ENCODE measurements around the gene ELK4. TPM values are rescaled to one million over a fixed set of nuclear protein-coding genes. Genes with fewer than 3 reads are reported as not detected.

The ELK4 gene
- total and polyA plus RNA-seq, 2 experiments from 2014 or later, result 5.1 to 19.7 TPM

GRCh38 chr1:205582471-205583291 lies 49.1 kb downstream of the ELK4 start:
- H3K27me3 ChIP-seq (ENCODE audit: insufficient read depth), result no peaks in the 10 kb centered on the region
- H3K4me1 Mint-ChIP-seq, result peaks cover 15% of the 10 kb centered on the region
- H2AFZ ChIP-seq, result no peak overlapping the region
- DNase-seq (ENCODE audit: low spot score) (no peak), ATAC-seq (no peak)
- H3K9me3 Mint-ChIP-seq, result no peaks in the 10 kb centered on the region
- H3K9me2 ChIP-seq (ENCODE audit: insufficient read depth), result no peaks in the 10 kb centered on the region
- no peak overlapping the region for H3K27ac ChIP-seq (ENCODE audit: low read depth)
- H3K36me3 Mint-ChIP-seq (ENCODE audit: low read depth), result no peaks in the 10 kb centered on the region
- no peak overlapping the region for H3K4me3 Mint-ChIP-seq
- H3K36me3 ChIP-seq (ENCODE audit: insufficient read depth), result no peaks in the 10 kb centered on the region
- H3K4me1 ChIP-seq (ENCODE audit: insufficient read depth), result no peaks in the 10 kb centered on the region
- H3K27ac Mint-ChIP-seq, result no peak overlapping the region
- H3K79me2 ChIP-seq (replicated peaks; ENCODE audit: insufficient read depth), result no peaks in the 10 kb centered on the region
- H3K4me3 ChIP-seq, result no peak overlapping the region
- TF ChIP-seq JUNB (IDR thresholded peaks at IDR 0.05; ENCODE audit: unreplicated experiment) (no peak), STAT1 (IDR thresholded peaks at IDR 0.05; ENCODE audit: unreplicated experiment) (no peak), CREB1 (CRISPR knock-in tag; IDR thresholded peaks at IDR 0.05; ENCODE audit: low read depth) (no peak), ZNF331 (CRISPR knock-in tag; IDR thresholded peaks at IDR 0.05; ENCODE audit: low read depth) (no peak), ZNF462 (CRISPR knock-in tag; IDR thresholded peaks at IDR 0.05) (no peak), EZH2 (IDR thresholded peaks at IDR 0.05; ENCODE audit: low read depth, unreplicated experiment) (no peak), EZH2phosphoT487 (IDR thresholded peaks at IDR 0.05; ENCODE audit: unreplicated experiment) (no peak)
- H4K20me1 ChIP-seq (replicated peaks; ENCODE audit: insufficient read depth), result no peaks in the 10 kb centered on the region
- peaks cover 8% of the 10 kb centered on the region for H3K27me3 Mint-ChIP-seq (ENCODE audit: insufficient read depth, low read depth, poor library complexity)
- H3F3A ChIP-seq (replicated peaks; ENCODE audit: low read depth), result no peaks in the 10 kb centered on the region
- H3K4me2 ChIP-seq, result no peak overlapping the region

Data from GM23338 (cell line).